Neuronal stem cell (in vitro differentiated cells): ENCODE results near the gene PPEF2.
A peak's percentile ranks its signal among the peaks of the same experiment; 100 is the strongest.
"Not testable (repeated sequence)": the region's sequence is repeated elsewhere in the genome, so short reads cannot be mapped to it uniquely, and the experiment has no call there.

ENCODE experiments used
- DNase-seq: peaks from one replicate; pipeline ENCODE4 v3.0.0-alpha.2; 2013; ENCODE audit warnings: low spot score
- H2AFZ ChIP-seq: one replicate; pipeline ENCODE4 v1.6.1; 2013; ENCODE audit warnings: mild to moderate bottlenecking, low read length, inconsistent platforms
- H2AK5ac ChIP-seq: 2 replicates; pipeline ENCODE4 v1.6.1; 2013; ENCODE audit warnings: low read depth, mild to moderate bottlenecking, inconsistent platforms, low read length, moderate library complexity, mixed read lengths
- H2BK120ac ChIP-seq: 2 replicates; pipeline ENCODE4 v1.6.1; 2013; ENCODE audit warnings: low read depth, mild to moderate bottlenecking, inconsistent platforms, low read length, moderate library complexity, mixed read lengths
- H2BK12ac ChIP-seq: one replicate; pipeline ENCODE4 v1.6.1; 2013; ENCODE audit warnings: low read length, inconsistent platforms
- H2BK15ac ChIP-seq: 2 replicates; pipeline ENCODE4 v1.6.1; 2013; ENCODE audit warnings: mild to moderate bottlenecking, low read length, inconsistent platforms, mixed read lengths
- H2BK5ac ChIP-seq: one replicate; pipeline ENCODE4 v1.6.1; 2013; ENCODE audit warnings: inconsistent platforms, mild to moderate bottlenecking, low read length, moderate library complexity
- H3K14ac ChIP-seq: one replicate; pipeline ENCODE4 v1.6.1; 2013; ENCODE audit warnings: low read length, inconsistent platforms
- H3K18ac ChIP-seq: 2 replicates; pipeline ENCODE4 v1.6.1; 2013; ENCODE audit warnings: low read length, inconsistent platforms
- H3K23ac ChIP-seq: 2 replicates; pipeline ENCODE4 v1.6.1; 2013; ENCODE audit warnings: low read depth, mild to moderate bottlenecking, mixed read lengths, low read length, inconsistent platforms; ENCODE audit not compliant: poor library complexity
- H3K27ac ChIP-seq: replicated peaks from 3 replicates; pipeline ENCODE4 v1.5.1; 2013; ENCODE audit warnings: low read length, inconsistent platforms
- H3K27me3 ChIP-seq, 3 experiments: 2 replicates each; pipeline ENCODE4 v1.6.1; 2013; ENCODE audit warnings: low read length in 3 of 3, mild to moderate bottlenecking in 2 of 3, inconsistent platforms in 1 of 3, low read depth in 1 of 3, mixed read lengths in 1 of 3, moderate library complexity in 1 of 3; ENCODE audit not compliant: control insufficient read depth in 3 of 3, insufficient read depth in 3 of 3
- H3K36me3 ChIP-seq, 2 donors: replicated peaks in 1 of 2; 2 replicates each; pipeline ENCODE4 v1.6.1; 2013; ENCODE audit warnings: low read length in 2 of 2; ENCODE audit not compliant: control insufficient read depth in 2 of 2, insufficient read depth in 2 of 2
- H3K4ac ChIP-seq: 2 replicates; pipeline ENCODE4 v1.6.1; 2013; ENCODE audit warnings: inconsistent platforms, mild to moderate bottlenecking, low read length, moderate library complexity
- H3K4me1 ChIP-seq, 2 donors: 1 replicate in 1 of 2; 2 replicates in 1 of 2; pipeline ENCODE4 v1.6.1; 2013; ENCODE audit warnings: low read length in 2 of 2, low read depth in 1 of 2; ENCODE audit not compliant: control insufficient read depth in 2 of 2, insufficient read depth in 1 of 2
- H3K4me2 ChIP-seq: one replicate; pipeline ENCODE4 v1.6.1; 2013; ENCODE audit warnings: mild to moderate bottlenecking, low read length, inconsistent platforms; ENCODE audit not compliant: insufficient read depth, poor library complexity, severe bottlenecking
- H3K4me3 ChIP-seq, 2 donors: 2 replicates each; pipeline ENCODE4 v1.5.1; 2013; ENCODE audit warnings: low read length in 2 of 2, mild to moderate bottlenecking in 2 of 2, inconsistent platforms in 1 of 2, moderate library complexity in 1 of 2
- H3K79me1 ChIP-seq: one replicate; pipeline ENCODE4 v1.6.1; 2013; ENCODE audit warnings: low read depth, mild to moderate bottlenecking, inconsistent platforms, low read length, moderate library complexity
- H3K9ac ChIP-seq: one replicate; pipeline ENCODE4 v1.6.1; 2013; ENCODE audit warnings: mild to moderate bottlenecking, low read depth, low read length, inconsistent platforms; ENCODE audit not compliant: poor library complexity
- H3K9me3 ChIP-seq, 2 donors: replicated peaks in 1 of 2; 2 replicates each; pipeline versions ENCODE3 to v1.6.1; 2013; ENCODE audit warnings: low read length in 2 of 2, mild to moderate bottlenecking in 2 of 2, inconsistent platforms in 1 of 2, low read depth in 1 of 2, mixed read lengths in 1 of 2, moderate library complexity in 1 of 2; ENCODE audit not compliant: control insufficient read depth in 2 of 2, insufficient read depth in 1 of 2
- H4K8ac ChIP-seq: one replicate; pipeline ENCODE4 v1.6.1; 2013; ENCODE audit warnings: low read depth, mild to moderate bottlenecking, inconsistent platforms, low read length, moderate library complexity
- H4K91ac ChIP-seq: one replicate; pipeline ENCODE4 v1.6.1; 2013; ENCODE audit warnings: low read length, low read depth, mild to moderate bottlenecking, inconsistent platforms; ENCODE audit not compliant: poor library complexity
- WGBS, 2 donors: extraction: QIAGEN DNeasy Blood & Tissue Kit; methylation state at CpG; one replicate each; pipeline ENCODE4 v1.1.7; 2013; ENCODE audit warnings: missing lambda C conversion rate in 2 of 2, mixed read lengths in 1 of 2; ENCODE audit not compliant: insufficient read length in 2 of 2, insufficient replicate concordance in 1 of 2; ENCODE audit errors: extremely low coverage in 2 of 2; 5-methylcytosine and 5-hydroxymethylcytosine counted together

Gene PPEF2

GRCh38 chr4:75848171-75848760 lies 54.0 kb downstream of the PPEF2 start:
- DNase-seq = peak; percentile 69

DNA sequence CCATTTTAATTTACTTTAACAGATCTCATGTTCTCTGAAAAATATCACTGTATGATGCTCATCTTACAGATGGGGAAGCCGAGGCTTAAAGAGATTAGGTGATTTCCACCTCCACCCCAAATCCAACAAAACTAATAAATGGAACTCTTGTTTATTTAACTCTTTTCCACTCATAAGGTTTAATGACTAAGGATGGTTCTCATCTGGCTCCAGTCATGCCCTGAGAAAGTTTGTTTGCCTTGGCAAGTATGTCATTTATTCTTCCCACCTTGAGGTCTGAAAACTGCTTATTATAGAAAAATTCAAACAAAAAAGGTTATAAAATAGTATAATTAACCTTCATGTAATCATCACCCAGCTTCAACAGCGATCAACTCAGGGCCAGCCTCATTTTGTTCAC lies 56.3 kb downstream of the PPEF2 start:
- no peak overlapping the region for H2AK5ac ChIP-seq
- no CpG with 5 or more reads among the region's 2 CpGs for WGBS, 2 donors
- H3K18ac ChIP-seq = no peak overlapping the region
- H3K4me1 ChIP-seq = peaks cover 4 to 14% of the 10 kb centered on the region in 2 donors
- no peak overlapping the region for H3K23ac ChIP-seq
- no peak for DNase-seq
- H4K8ac ChIP-seq = no peak overlapping the region
- no peak overlapping the region for H3K4me2 ChIP-seq
- no peak overlapping the region for H3K27ac ChIP-seq
- H2BK12ac ChIP-seq = no peak overlapping the region
- no peak overlapping the region for H3K14ac ChIP-seq
- H3K79me1 ChIP-seq = no peaks in the 10 kb centered on the region
- no peaks in the 10 kb centered on the region for H3K36me3 ChIP-seq
- no peak overlapping the region for H3K4ac ChIP-seq
- H2BK5ac ChIP-seq = no peak overlapping the region
- H3K9me3 ChIP-seq = no peaks in the 10 kb centered on the region
- H3K9ac ChIP-seq = no peak overlapping the region
- no peak overlapping the region for H3K4me3 ChIP-seq
- no peak overlapping the region for H2BK15ac ChIP-seq
- no peaks in the 10 kb centered on the region for H3K27me3 ChIP-seq
- H2AFZ ChIP-seq = no peak overlapping the region
- no peak overlapping the region for H2BK120ac ChIP-seq
- H4K91ac ChIP-seq = no peak overlapping the region

More at GRCh38 chr4:75848171-75848760, 54.0 kb downstream of the PPEF2 start:
- not testable (repeated sequence) for H3K79me1 ChIP-seq, H3K14ac ChIP-seq, H3K36me3 ChIP-seq, H3K27me3 ChIP-seq, H3K9ac ChIP-seq, H2BK12ac ChIP-seq, H3K23ac ChIP-seq, H3K4me3 ChIP-seq, H2BK15ac ChIP-seq, H3K4ac ChIP-seq, H4K8ac ChIP-seq, H2BK120ac ChIP-seq, H3K27ac ChIP-seq, H3K4me1 ChIP-seq, H3K4me2 ChIP-seq, H3K18ac ChIP-seq, H3K9me3 ChIP-seq, H2AK5ac ChIP-seq, H2BK5ac ChIP-seq, H4K91ac ChIP-seq
- WGBS, 2 donors = no CpG with 5 or more reads among the region's 14 CpGs
- H2AFZ ChIP-seq = peak overlapping the region; percentile 39

- no peak overlapping the region for H4K91ac ChIP-seq
- no peaks in the 10 kb centered on the region for H3K9me3 ChIP-seq
- no peak overlapping the region for H3K4me3 ChIP-seq
- no peak for DNase-seq
- H2AFZ ChIP-seq = peak overlapping the region; percentile 60
- no peak overlapping the region for H3K14ac ChIP-seq
- no peak overlapping the region for H2BK5ac ChIP-seq
- H3K4me1 ChIP-seq = peaks cover 4 to 16% of the 10 kb centered on the region in 2 donors
- no peak overlapping the region for H2BK12ac ChIP-seq
- WGBS, 2 donors = no CpG with 5 or more reads among the region's 3 CpGs
- no peak overlapping the region for H3K9ac ChIP-seq
- no peak overlapping the region for H3K18ac ChIP-seq
- no peak overlapping the region for H2BK120ac ChIP-seq
- H3K27me3 ChIP-seq = no peaks in the 10 kb centered on the region
- no peaks in the 10 kb centered on the region for H3K79me1 ChIP-seq
- H4K8ac ChIP-seq = no peak overlapping the region
- no peak overlapping the region for H3K27ac ChIP-seq
- H3K23ac ChIP-seq = no peak overlapping the region
- no peak overlapping the region for H2AK5ac ChIP-seq
- H3K4ac ChIP-seq = no peak overlapping the region
- H3K4me2 ChIP-seq = no peak overlapping the region
- H3K36me3 ChIP-seq = no peaks in the 10 kb centered on the region
- H2BK15ac ChIP-seq = no peak overlapping the region
These were observed 58.0 kb downstream of the PPEF2 start for GRCh38 chr4:75844151-75844662.

DNA sequence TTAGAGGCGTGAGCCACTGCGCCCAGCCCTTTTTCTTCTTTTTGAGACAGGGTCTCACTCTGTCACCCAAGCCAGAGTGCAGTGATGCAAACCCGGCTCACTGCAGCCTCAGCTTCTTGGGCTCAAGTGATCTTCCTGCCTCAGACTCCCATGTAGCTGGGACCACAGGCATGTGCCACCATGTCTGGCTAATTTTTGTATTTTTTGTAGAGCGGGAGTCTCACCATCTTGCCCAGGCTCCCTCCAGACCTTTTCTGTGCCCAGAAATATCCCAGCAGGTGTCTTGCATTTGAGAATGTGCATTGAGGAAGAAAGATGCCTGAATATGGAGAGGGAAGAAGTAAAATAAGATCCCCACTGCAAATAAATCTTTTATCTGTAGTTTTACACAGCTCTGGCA lies 58.7 kb downstream of the PPEF2 start:
- no peaks in the 10 kb centered on the region for H3K36me3 ChIP-seq
- peaks cover 4 to 16% of the 10 kb centered on the region in 2 donors for H3K4me1 ChIP-seq
- no peak overlapping the region for H2BK15ac ChIP-seq
- H2BK5ac ChIP-seq = no peak overlapping the region
- no peak for DNase-seq
- H3K9ac ChIP-seq = no peak overlapping the region
- H2AFZ ChIP-seq = peak overlapping the region; percentile 60
- H2BK120ac ChIP-seq = no peak overlapping the region
- no peak overlapping the region for H3K14ac ChIP-seq
- H3K27ac ChIP-seq = no peak overlapping the region
- H2AK5ac ChIP-seq = no peak overlapping the region
- no CpG with 5 or more reads among the region's 4 CpGs for WGBS, 2 donors
- peak overlapping the region; percentile 29 for H3K18ac ChIP-seq
- H4K8ac ChIP-seq = no peak overlapping the region
- H2BK12ac ChIP-seq = no peak overlapping the region
- no peaks in the 10 kb centered on the region for H3K9me3 ChIP-seq
- H3K27me3 ChIP-seq = no peaks in the 10 kb centered on the region
- H3K23ac ChIP-seq = no peak overlapping the region
- H3K79me1 ChIP-seq = no peaks in the 10 kb centered on the region
- no peak overlapping the region for H3K4ac ChIP-seq
- H3K4me2 ChIP-seq = no peak overlapping the region
- H4K91ac ChIP-seq = no peak overlapping the region
- no peak overlapping the region for H3K4me3 ChIP-seq
